Measurements from ENCODE around the gene TEC. TPM values are rescaled to one million over a fixed set of nuclear protein-coding genes. Genes with fewer than 3 reads are reported as not detected.

Gene TEC
- total RNA-seq, 6 experiments from 2014 or later = 1.5 to 4.2 (median 3.0) TPM

DNA sequence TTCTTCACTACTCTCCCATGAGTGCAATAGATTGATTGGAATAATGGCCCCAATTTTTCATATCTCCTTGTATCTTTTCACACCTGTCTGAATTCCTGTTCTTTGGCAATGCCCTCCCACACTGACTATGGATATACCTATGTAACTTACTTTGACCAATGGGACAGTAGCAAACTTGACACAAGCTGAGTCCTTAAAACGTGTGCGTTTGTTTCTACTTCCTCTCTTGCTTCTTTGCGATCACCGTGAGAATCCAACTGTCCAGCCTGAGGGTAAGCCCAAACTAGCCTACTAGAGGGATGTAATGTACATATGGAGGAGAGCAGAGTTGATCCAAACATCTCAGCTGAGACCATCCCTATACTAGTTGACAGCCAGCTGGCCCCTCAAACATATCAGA, 19.3 kb downstream of the TEC start:
- Histone ChIP-seq H3K27ac (no peak overlapping the region), H3K4me3 (no peak overlapping the region), H3K27me3 (no peaks in the 10 kb centered on the region), H3K9me3 (no peaks in the 10 kb centered on the region), H3K4me1 (peaks cover 0 to 24% (median 3%) of the 10 kb centered on the region in 4 donors), H3K36me3 (no peaks in the 10 kb centered on the region)
- 87% methylated on average over 4 of the region's 4 CpGs for WGBS (ENCODE audit: insufficient coverage, low coverage, low lambda C conversion rate, missing lambda C conversion rate)
- TF ChIP-seq, protein P1, sequence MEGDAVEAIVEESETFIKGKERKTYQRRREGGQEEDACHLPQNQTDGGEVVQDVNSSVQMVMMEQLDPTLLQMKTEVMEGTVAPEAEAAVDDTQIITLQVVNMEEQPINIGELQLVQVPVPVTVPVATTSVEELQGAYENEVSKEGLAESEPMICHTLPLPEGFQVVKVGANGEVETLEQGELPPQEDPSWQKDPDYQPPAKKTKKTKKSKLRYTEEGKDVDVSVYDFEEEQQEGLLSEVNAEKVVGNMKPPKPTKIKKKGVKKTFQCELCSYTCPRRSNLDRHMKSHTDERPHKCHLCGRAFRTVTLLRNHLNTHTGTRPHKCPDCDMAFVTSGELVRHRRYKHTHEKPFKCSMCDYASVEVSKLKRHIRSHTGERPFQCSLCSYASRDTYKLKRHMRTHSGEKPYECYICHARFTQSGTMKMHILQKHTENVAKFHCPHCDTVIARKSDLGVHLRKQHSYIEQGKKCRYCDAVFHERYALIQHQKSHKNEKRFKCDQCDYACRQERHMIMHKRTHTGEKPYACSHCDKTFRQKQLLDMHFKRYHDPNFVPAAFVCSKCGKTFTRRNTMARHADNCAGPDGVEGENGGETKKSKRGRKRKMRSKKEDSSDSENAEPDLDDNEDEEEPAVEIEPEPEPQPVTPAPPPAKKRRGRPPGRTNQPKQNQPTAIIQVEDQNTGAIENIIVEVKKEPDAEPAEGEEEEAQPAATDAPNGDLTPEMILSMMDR (IDR thresholded peaks at IDR 0.05) = no peak
- no peak for TF ChIP-seq POLR2A (IDR thresholded peaks at IDR 0.05)
- no peak for DNase-seq
- intact Hi-C loops (cut with DNase I) = no loop called here
- no peak for ATAC-seq

DNA sequence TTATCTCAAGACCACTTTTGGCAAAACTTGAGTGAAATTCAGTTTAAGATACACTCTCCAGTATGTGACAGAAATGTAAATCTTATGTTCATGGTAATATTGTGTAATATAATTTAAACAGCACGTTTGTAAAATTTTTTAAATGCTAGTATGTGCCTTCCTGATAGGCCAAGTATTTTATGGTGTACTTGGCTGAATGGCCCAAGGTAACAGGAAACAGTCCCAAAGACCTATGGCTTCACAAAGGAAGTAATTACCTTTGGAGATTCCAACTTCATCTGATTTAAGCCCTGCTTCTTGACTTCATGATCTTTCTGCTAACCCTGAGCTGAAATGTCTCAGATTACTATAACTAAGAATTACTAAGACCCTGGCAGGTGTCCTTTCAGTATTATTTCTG, 20.3 kb downstream of the TEC start:
- Histone ChIP-seq H3K9me3 (no peaks in the 10 kb centered on the region), H3K4me1 (peaks cover 0 to 15% (median under 1%) of the 10 kb centered on the region in 4 donors), H3K36me3 (no peaks in the 10 kb centered on the region), H3K27ac (no peak overlapping the region), H3K27me3 (no peaks in the 10 kb centered on the region), H3K4me3 (no peak overlapping the region)
- DNase-seq (no peak), ATAC-seq (no peak)
- TF ChIP-seq POLR2A (IDR thresholded peaks at IDR 0.05) = no peak
- TF ChIP-seq, protein P1 (IDR thresholded peaks at IDR 0.05) = no peak
- intact Hi-C loops (cut with DNase I) = no loop called here
- 17% methylated on average over 1 of the region's 1 CpG for WGBS (ENCODE audit: insufficient coverage, low coverage, low lambda C conversion rate, missing lambda C conversion rate)

DNA sequence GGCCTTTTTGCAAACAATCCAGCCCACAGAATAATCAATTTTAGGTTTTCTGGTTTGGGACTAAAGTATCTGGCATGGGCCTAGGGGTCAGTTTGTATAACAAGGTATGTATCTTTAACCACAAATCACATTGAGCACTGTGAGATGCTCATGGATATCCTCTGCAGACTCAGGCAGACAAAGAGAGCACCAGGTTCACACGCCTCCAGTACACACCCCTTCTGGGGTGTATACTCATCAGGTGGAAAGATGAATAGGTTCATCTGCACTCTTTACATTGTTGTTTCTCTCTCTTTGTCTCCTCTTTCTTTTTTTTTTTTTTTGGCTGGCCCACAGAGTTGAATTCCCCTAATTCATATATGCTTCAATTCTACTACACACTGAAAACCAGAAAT, 21.1 kb downstream of the TEC start:
- intact Hi-C loops (cut with DNase I) = no loop called here

DNA sequence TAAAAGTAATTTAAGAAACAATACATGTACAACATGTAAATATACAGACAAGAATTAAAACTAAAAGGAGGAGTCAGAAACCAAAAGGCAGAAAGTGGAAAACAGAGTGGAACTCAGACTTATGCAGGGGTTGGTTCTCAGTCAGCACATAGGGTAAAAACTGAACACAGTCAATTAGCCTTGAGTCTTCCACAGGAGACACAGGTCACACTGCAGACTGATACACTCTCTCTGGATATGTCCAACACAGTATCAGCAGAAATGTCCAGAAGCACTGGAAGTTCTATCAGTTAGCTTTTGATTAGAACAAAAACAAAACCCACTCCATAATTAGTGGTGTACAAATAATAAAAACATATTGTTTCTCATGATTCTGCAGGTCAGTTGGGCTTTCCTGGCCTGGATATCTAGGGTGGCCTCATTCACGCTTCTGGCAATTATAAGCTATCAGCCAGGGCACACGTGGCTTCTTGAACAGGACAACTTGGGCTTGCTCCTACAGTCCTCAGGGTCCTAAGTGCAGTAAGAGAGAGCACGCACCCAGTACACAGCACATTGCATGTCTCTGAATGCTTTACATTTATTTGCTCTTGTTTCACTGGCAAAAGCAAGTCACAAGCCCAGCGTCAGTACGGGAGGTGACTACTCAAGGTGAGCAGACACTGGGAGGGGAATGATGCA, 21.6 kb downstream of the TEC start:
- Histone ChIP-seq H3K36me3 (no peaks in the 10 kb centered on the region), H3K27me3 (no peaks in the 10 kb centered on the region), H3K9me3 (no peaks in the 10 kb centered on the region), H3K4me1 (peaks cover 0 to 9% (median 0%) of the 10 kb centered on the region in 4 donors), H3K4me3 (no peak overlapping the region), H3K27ac (no peak overlapping the region)
- WGBS (ENCODE audit: insufficient coverage, low coverage, low lambda C conversion rate, missing lambda C conversion rate) = 36% methylated on average over 4 of the region's 5 CpGs
- ATAC-seq (peak; percentile 24 to 82 (median 62)), DNase-seq (no peak)
- TF ChIP-seq, protein P1 (IDR thresholded peaks at IDR 0.05) = no peak
- TF ChIP-seq POLR2A (IDR thresholded peaks at IDR 0.05) = no peak
- intact Hi-C loops (cut with DNase I) = no loop called here

More for the DNA sequence above, 21.1 kb downstream of the TEC start:
- DNase-seq (no peak), ATAC-seq (peak; percentile 23 to 62 (median 28))
- no peak for TF ChIP-seq POLR2A (IDR thresholded peaks at IDR 0.05)
- TF ChIP-seq, protein P1 (IDR thresholded peaks at IDR 0.05) = no peak
- Histone ChIP-seq H3K4me1 (peaks cover 0 to 9% (median 0%) of the 10 kb centered on the region in 4 donors), H3K27me3 (no peaks in the 10 kb centered on the region), H3K9me3 (no peaks in the 10 kb centered on the region), H3K27ac (no peak overlapping the region), H3K36me3 (no peaks in the 10 kb centered on the region), H3K4me3 (no peak overlapping the region)
- no CpG with 5 or more reads among the region's 1 CpG for WGBS (ENCODE audit: insufficient coverage, low coverage, low lambda C conversion rate, missing lambda C conversion rate)
